H9 (cell line): ENCODE data around the gene SLC43A1. TPM values are rescaled to one million over a fixed set of nuclear protein-coding genes. Genes with fewer than 3 reads are reported as not detected.

Source experiments
- DNase-seq: peaks from one replicate; pipeline ENCODE4 v3.0.0-alpha.2; 2017
- H2AFZ ChIP-seq: one replicate; pipeline ENCODE4 v1.6.1; 2013; ENCODE audit warnings: mild to moderate bottlenecking, low read length, control low read depth, moderate library complexity
- H2AK5ac ChIP-seq: 2 replicates; pipeline ENCODE4 v1.6.1; 2013; ENCODE audit warnings: low read length, control low read depth, mixed read lengths; ENCODE audit not compliant: insufficient read length
- H2BK120ac ChIP-seq: one replicate; pipeline ENCODE4 v1.6.1; 2013; ENCODE audit warnings: low read depth, mild to moderate bottlenecking, low read length, control low read depth, inconsistent platforms; ENCODE audit not compliant: poor library complexity, severe bottlenecking
- H2BK12ac ChIP-seq: 2 replicates; pipeline ENCODE4 v1.6.1; 2013; ENCODE audit warnings: low read length, control low read depth, mixed read lengths, low read depth; ENCODE audit not compliant: insufficient read length
- H2BK15ac ChIP-seq: 2 replicates; pipeline ENCODE4 v1.6.1; 2013; ENCODE audit warnings: low read depth, low read length, control low read depth
- H2BK20ac ChIP-seq: one replicate; pipeline ENCODE4 v1.6.1; 2013; ENCODE audit warnings: low read depth, mild to moderate bottlenecking, low read length, control low read depth, inconsistent platforms; ENCODE audit not compliant: poor library complexity, severe bottlenecking
- H2BK5ac ChIP-seq: 2 replicates; pipeline ENCODE4 v1.6.1; 2013; ENCODE audit warnings: low read length, control low read depth, mixed read lengths; ENCODE audit not compliant: insufficient read length
- H3K14ac ChIP-seq: 2 replicates; pipeline ENCODE4 v1.6.1; 2013; ENCODE audit warnings: low read length, control low read depth; ENCODE audit not compliant: insufficient read depth
- H3K18ac ChIP-seq: 2 replicates; pipeline ENCODE4 v1.6.1; 2013; ENCODE audit warnings: low read depth, mild to moderate bottlenecking, mixed read lengths, low read length, control low read depth; ENCODE audit not compliant: insufficient read length
- H3K23ac ChIP-seq: 2 replicates; pipeline ENCODE4 v1.6.1; 2013; ENCODE audit warnings: low read length, control low read depth, mixed read lengths, low read depth; ENCODE audit not compliant: insufficient read length
- H3K23me2 ChIP-seq: 2 replicates; pipeline ENCODE4 v1.6.1; 2013; ENCODE audit warnings: low read depth, mild to moderate bottlenecking, mixed read lengths, low read length, control low read depth; ENCODE audit not compliant: insufficient read length, poor library complexity, severe bottlenecking
- H3K27ac ChIP-seq: 2 replicates; pipeline ENCODE4 v1.5.1; 2013; ENCODE audit warnings: low read length, control low read depth, mixed read lengths, low read depth; ENCODE audit not compliant: insufficient read length
- H3K27me3 ChIP-seq: 2 replicates; pipeline ENCODE4 v1.6.1; 2013; ENCODE audit warnings: low read length, control low read depth, inconsistent platforms; ENCODE audit not compliant: insufficient read depth
- H3K4ac ChIP-seq: 2 replicates; pipeline ENCODE4 v1.6.1; 2013; ENCODE audit warnings: low read depth, mild to moderate bottlenecking, control low read depth, inconsistent platforms, low read length, moderate library complexity
- H3K4me1 ChIP-seq: 2 replicates; pipeline ENCODE4 v1.6.1; 2013; ENCODE audit warnings: low read length, control low read depth, inconsistent platforms; ENCODE audit not compliant: insufficient read depth
- H3K4me2 ChIP-seq: 2 replicates; pipeline ENCODE4 v1.6.1; 2013; ENCODE audit warnings: low read length, control low read depth, mixed read lengths; ENCODE audit not compliant: insufficient read length, insufficient read depth
- H3K56ac ChIP-seq: 2 replicates; pipeline ENCODE4 v1.6.1; 2013; ENCODE audit warnings: low read depth, mild to moderate bottlenecking, mixed read lengths, low read length, control low read depth; ENCODE audit not compliant: insufficient read length
- H3K79me1 ChIP-seq: 2 replicates; pipeline ENCODE4 v1.6.1; 2013; ENCODE audit warnings: low read depth, mild to moderate bottlenecking, moderate library complexity, low read length, control low read depth, inconsistent platforms; ENCODE audit not compliant: insufficient read depth, poor library complexity, severe bottlenecking
- H3K79me2 ChIP-seq: 2 replicates; pipeline ENCODE4 v1.6.1; 2013; ENCODE audit warnings: low read length, control low read depth, inconsistent platforms; ENCODE audit not compliant: insufficient read depth
- H3K9ac ChIP-seq: 2 replicates; pipeline ENCODE4 v1.6.1; 2013; ENCODE audit warnings: low read length, control low read depth, mixed read lengths; ENCODE audit not compliant: insufficient read length; ENCODE audit errors: extremely low read depth
- H3K9me3 ChIP-seq: one replicate; pipeline ENCODE4 v1.6.1; 2013; ENCODE audit warnings: low read depth, low read length, inconsistent platforms; ENCODE audit not compliant: control insufficient read depth
- H3T11ph ChIP-seq: one replicate; pipeline ENCODE4 v1.6.1; 2013; ENCODE audit warnings: mild to moderate bottlenecking, low read length, control low read depth, inconsistent platforms
- H4K20me1 ChIP-seq: one replicate; pipeline ENCODE4 v1.6.1; 2013; ENCODE audit not compliant: control insufficient read depth, insufficient read length, insufficient read depth
- H4K5ac ChIP-seq: 2 replicates; pipeline ENCODE4 v1.6.1; 2013; ENCODE audit warnings: low read depth, mild to moderate bottlenecking, mixed read lengths, low read length, control low read depth; ENCODE audit not compliant: insufficient read length
- H4K8ac ChIP-seq: replicated peaks from 2 replicates; pipeline ENCODE4 v1.6.1; 2013; ENCODE audit warnings: low read length, control low read depth, mixed read lengths, low read depth; ENCODE audit not compliant: insufficient read length
- H4K91ac ChIP-seq: 2 replicates; pipeline ENCODE4 v1.6.1; 2013; ENCODE audit warnings: low read depth, mild to moderate bottlenecking, moderate library complexity, mixed read lengths, low read length, control low read depth; ENCODE audit not compliant: insufficient read length
- H3K27ac Mint-ChIP-seq, 3 experiments: 2 replicates in 2 of 3; 3 replicates in 1 of 3; pipeline ENCODE4 v1.8.0; 2020 to 2021; ENCODE audit warnings: mixed read lengths in 3 of 3, mild to moderate bottlenecking in 1 of 3, moderate library complexity in 1 of 3
- H3K27me3 Mint-ChIP-seq: 2 replicates; pipeline ENCODE4 v1.8.0; 2021; ENCODE audit warnings: low read depth, mild to moderate bottlenecking, moderate library complexity, mixed read lengths
- H3K36me3 Mint-ChIP-seq, 3 experiments: 2 replicates in 2 of 3; 3 replicates in 1 of 3; pipeline ENCODE4 v1.8.0; 2020 to 2021; ENCODE audit warnings: low read depth in 3 of 3, mixed read lengths in 3 of 3; ENCODE audit not compliant: insufficient read depth in 1 of 3
- H3K4me1 Mint-ChIP-seq, 2 experiments: 2 replicates each; pipeline ENCODE4 v1.8.0; 2020; ENCODE audit warnings: mixed read lengths in 2 of 2
- H3K4me3 Mint-ChIP-seq, 2 experiments: 2 replicates in 1 of 2; 3 replicates in 1 of 2; pipeline ENCODE4 v1.8.0; 2020 to 2021; ENCODE audit warnings: mild to moderate bottlenecking in 2 of 2, mixed read lengths in 2 of 2, moderate library complexity in 1 of 2
- H3K9me3 Mint-ChIP-seq, 2 experiments: 2 replicates in 1 of 2; 3 replicates in 1 of 2; pipeline ENCODE4 v1.8.0; 2020; ENCODE audit warnings: mild to moderate bottlenecking in 2 of 2, mixed read lengths in 2 of 2, moderate library complexity in 1 of 2
- WGBS: extraction: QIAGEN DNeasy Blood & Tissue Kit; methylation state at CpG from one replicate; pipeline ENCODE4 v1.1.7; 2013; ENCODE audit warnings: missing lambda C conversion rate, low lambda C conversion rate, mixed read lengths; ENCODE audit not compliant: insufficient read length; ENCODE audit errors: extremely low coverage; 5-methylcytosine and 5-hydroxymethylcytosine counted together
- total RNA-seq: library from RNA; stranded (reverse); gene quantifications from 2 replicates; pipeline ENCODE4 v1.2.1, GENCODE V29; 2021
- TF ChIP-seq, protein P1 (sequence below): fragments of 200-600 bp; sonication (generic); conservative IDR thresholded peaks from 3 replicates; pipeline ENCODE4 v1.8.0; 2021; ENCODE audit warnings: antibody characterized with exemption, mild to moderate bottlenecking

The SLC43A1 gene
- total RNA-seq, 1 experiment from 2014 or later: 17.0 TPM

DNA sequence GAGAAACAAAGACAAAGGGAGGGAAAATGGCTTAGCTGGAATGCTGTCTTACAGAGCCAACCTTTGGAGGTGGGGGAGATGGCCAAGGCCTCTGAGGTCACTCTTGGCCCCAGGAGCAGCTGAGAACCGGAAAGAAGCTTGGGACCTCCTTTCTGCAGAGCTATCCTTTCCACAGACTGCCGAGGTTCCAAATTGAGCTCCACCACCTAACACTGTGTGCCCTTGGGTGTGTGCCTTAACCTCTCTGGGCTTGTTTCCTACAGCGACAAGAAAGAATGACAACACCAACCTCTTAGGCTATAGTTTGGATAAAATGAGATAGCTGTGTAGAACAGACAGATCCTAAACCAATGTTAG lies 32.0 kb downstream of the SLC43A1 start:
- Histone ChIP-seq H3K23me2 (peaks cover 15% of the 10 kb centered on the region), H3K9me3 (no peaks in the 10 kb centered on the region), H3K27me3 (no peaks in the 10 kb centered on the region; the same call in 1 of the 2 replicates), H3K79me2 (no peaks in the 10 kb centered on the region), H3K4ac (no peak overlapping the region), H4K20me1 (no peaks in the 10 kb centered on the region), H4K5ac (no peak overlapping the region), H3K79me1 (no peaks in the 10 kb centered on the region), H3K9ac (no peak overlapping the region), H2AFZ (no peak overlapping the region), H2AK5ac (no peak overlapping the region), H3K4me1 (no peaks in the 10 kb centered on the region), H3K14ac (no peak overlapping the region), H3K18ac (no peak overlapping the region), H3K56ac (no peak overlapping the region), H2BK15ac (no peak overlapping the region), H3K23ac (no peak overlapping the region), H4K91ac (no peak overlapping the region), H3T11ph (no peak overlapping the region), H2BK120ac (no peak overlapping the region), H2BK5ac (no peak overlapping the region), H2BK12ac (no peak overlapping the region), H4K8ac (no peak overlapping the region), H2BK20ac (no peak overlapping the region), H3K4me2 (peak overlapping the region; percentile 67), H3K27ac (no peak overlapping the region)
- peak overlapping the region; percentile 61 to 84 for H3K4me3 Mint-ChIP-seq
- WGBS: no CpG with 5 or more reads among the region's 3 CpGs
- peaks cover 12 to 22% (median 14%) of the 10 kb centered on the region in 3 experiments; a peak in 6 of 7 replicates for H3K36me3 Mint-ChIP-seq
- peaks cover 58% of the 10 kb centered on the region for H3K27me3 Mint-ChIP-seq
- peaks cover 17 to 41% of the 10 kb centered on the region in 2 experiments for H3K4me1 Mint-ChIP-seq
- DNase-seq: no peak
- TF ChIP-seq, protein P1, sequence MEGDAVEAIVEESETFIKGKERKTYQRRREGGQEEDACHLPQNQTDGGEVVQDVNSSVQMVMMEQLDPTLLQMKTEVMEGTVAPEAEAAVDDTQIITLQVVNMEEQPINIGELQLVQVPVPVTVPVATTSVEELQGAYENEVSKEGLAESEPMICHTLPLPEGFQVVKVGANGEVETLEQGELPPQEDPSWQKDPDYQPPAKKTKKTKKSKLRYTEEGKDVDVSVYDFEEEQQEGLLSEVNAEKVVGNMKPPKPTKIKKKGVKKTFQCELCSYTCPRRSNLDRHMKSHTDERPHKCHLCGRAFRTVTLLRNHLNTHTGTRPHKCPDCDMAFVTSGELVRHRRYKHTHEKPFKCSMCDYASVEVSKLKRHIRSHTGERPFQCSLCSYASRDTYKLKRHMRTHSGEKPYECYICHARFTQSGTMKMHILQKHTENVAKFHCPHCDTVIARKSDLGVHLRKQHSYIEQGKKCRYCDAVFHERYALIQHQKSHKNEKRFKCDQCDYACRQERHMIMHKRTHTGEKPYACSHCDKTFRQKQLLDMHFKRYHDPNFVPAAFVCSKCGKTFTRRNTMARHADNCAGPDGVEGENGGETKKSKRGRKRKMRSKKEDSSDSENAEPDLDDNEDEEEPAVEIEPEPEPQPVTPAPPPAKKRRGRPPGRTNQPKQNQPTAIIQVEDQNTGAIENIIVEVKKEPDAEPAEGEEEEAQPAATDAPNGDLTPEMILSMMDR: no peak
- H3K27ac Mint-ChIP-seq: no peak overlapping the region
- H3K9me3 Mint-ChIP-seq: no peaks in the 10 kb centered on the region; a peak in 2 of 5 replicates
